Brain microvascular endothelial cell (primary cell): Measurements from ENCODE around the gene CCSAP.

Experiments used
- DNase-seq: peaks from one replicate; pipeline ENCODE4 v3.0.0-alpha.2; 2020
- H3K27ac ChIP-seq: fragments of 250-450 bp; sonication (Bioruptor Pico); 2 replicates; pipeline ENCODE4 v1.5.1; 2020; ENCODE audit warnings: mild to moderate bottlenecking, moderate library complexity
- H3K27me3 ChIP-seq: fragments of 250-450 bp; sonication (Bioruptor Pico); replicated peaks from 2 replicates; pipeline ENCODE4 v1.5.1; 2020; ENCODE audit warnings: mild to moderate bottlenecking
- H3K36me3 ChIP-seq: fragments of 250-450 bp; sonication (Bioruptor Pico); replicated peaks from 2 replicates; pipeline ENCODE4 v1.5.1; 2020; ENCODE audit warnings: mild to moderate bottlenecking
- H3K4me3 ChIP-seq: 2 replicates; pipeline ENCODE4 v1.5.1; 2011; ENCODE audit warnings: low read depth, mild to moderate bottlenecking, control low read depth, low read length, moderate library complexity
- CTCF ChIP-seq: IDR thresholded peaks from 2 replicates; pipeline ENCODE4 v1.5.1; 2011; ENCODE audit warnings: low read depth, mild to moderate bottlenecking, moderate library complexity, low read length, control low read depth, inconsistent platforms; ENCODE audit errors: missing control alignments
- in situ Hi-C: cut with HindIII; loops from 2 replicates; pipeline ENCODE4 v1.10.0; 2017; ENCODE audit warnings: low sequenced_read_pairs, low pct_ligation_motif_present

CCSAP gene

GRCh38 chr1:229272164-229273158 lies 70.4 kb downstream of the CCSAP start:
- no peaks in the 10 kb centered on the region for H3K27me3 ChIP-seq
- in situ Hi-C loops, result loop anchor here (25.0 kb wide), 1 partner anchor 190 kb away; no protein-coding TSS in a partner anchor
- no peak for DNase-seq
- no peaks in the 10 kb centered on the region for H3K36me3 ChIP-seq
- no peak for TF ChIP-seq CTCF
- no peak overlapping the region for H3K27ac ChIP-seq
- H3K4me3 ChIP-seq, result peak overlapping the region; percentile 58

GRCh38 chr1:229271448-229272159 lies 71.2 kb downstream of the CCSAP start:
- Histone ChIP-seq H3K36me3 (no peaks in the 10 kb centered on the region), H3K27me3 (no peaks in the 10 kb centered on the region), H3K27ac (peak overlapping the region; percentile 64), H3K4me3 (peak overlapping the region; percentile 58)
- DNase-seq, result no peak
- TF ChIP-seq CTCF, result peak; percentile 22
- in situ Hi-C loops, result loop anchor here (25.0 kb wide), 1 partner anchor 191 kb away; no protein-coding TSS in a partner anchor
